ENCODE measurements around the gene POTEM.
"Not testable (repeated sequence)": the region's sequence is repeated elsewhere in the genome, so short reads cannot be mapped to it uniquely, and the experiment has no call there.

DNA sequence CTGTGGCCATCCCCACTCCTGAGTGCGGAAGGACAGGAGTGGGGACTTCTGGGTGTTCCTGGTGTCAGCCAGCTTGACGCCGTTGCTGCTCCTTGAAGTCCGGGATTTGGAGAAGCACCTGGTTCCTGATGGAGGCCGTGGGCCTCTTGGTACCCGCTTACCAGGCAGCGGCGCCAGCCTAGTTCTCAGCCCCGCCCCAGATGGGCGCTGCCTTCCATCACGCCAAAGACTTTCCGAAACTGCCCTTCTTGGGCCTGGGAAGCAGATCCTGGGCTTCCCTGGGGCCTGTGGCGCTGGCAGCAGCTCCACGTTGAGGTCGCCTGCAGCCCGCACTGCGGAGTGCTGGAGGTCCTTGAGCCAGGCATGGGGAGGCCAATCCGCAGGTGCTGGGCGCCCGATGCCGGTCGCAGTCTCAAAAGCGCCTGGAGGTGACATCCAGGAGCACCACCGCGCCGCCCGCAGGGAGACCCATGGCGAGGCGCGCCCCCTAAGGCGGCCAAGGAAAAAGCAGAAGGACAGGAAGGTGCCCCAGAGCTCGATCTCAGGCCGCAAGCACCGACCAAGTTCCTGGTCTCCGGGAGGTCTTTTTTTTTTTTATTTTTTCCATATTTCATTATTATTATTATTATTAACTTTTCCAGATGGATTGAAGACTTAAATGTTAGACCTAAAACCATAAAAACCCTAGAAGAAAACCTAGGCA lies 59.6 kb downstream of the POTEM start:
- TF ChIP-seq, protein P1, sequence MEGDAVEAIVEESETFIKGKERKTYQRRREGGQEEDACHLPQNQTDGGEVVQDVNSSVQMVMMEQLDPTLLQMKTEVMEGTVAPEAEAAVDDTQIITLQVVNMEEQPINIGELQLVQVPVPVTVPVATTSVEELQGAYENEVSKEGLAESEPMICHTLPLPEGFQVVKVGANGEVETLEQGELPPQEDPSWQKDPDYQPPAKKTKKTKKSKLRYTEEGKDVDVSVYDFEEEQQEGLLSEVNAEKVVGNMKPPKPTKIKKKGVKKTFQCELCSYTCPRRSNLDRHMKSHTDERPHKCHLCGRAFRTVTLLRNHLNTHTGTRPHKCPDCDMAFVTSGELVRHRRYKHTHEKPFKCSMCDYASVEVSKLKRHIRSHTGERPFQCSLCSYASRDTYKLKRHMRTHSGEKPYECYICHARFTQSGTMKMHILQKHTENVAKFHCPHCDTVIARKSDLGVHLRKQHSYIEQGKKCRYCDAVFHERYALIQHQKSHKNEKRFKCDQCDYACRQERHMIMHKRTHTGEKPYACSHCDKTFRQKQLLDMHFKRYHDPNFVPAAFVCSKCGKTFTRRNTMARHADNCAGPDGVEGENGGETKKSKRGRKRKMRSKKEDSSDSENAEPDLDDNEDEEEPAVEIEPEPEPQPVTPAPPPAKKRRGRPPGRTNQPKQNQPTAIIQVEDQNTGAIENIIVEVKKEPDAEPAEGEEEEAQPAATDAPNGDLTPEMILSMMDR (conservative IDR thresholded peaks at IDR 0.05; ENCODE audit: low read depth, low read length), result not testable (repeated sequence)
- not testable (repeated sequence) for TF ChIP-seq EZH2 (IDR thresholded peaks at IDR 0.05; ENCODE audit: borderline replicate concordance, low read depth, low read length, poor library complexity, severe bottlenecking)
